ENCODE data around the gene NNAT. TPM values are rescaled to one million over a fixed set of nuclear protein-coding genes. Genes with fewer than 3 reads are reported as not detected.

The NNAT gene
- total RNA-seq, 1 donor from 2014 or later: 20.3 TPM

DNA sequence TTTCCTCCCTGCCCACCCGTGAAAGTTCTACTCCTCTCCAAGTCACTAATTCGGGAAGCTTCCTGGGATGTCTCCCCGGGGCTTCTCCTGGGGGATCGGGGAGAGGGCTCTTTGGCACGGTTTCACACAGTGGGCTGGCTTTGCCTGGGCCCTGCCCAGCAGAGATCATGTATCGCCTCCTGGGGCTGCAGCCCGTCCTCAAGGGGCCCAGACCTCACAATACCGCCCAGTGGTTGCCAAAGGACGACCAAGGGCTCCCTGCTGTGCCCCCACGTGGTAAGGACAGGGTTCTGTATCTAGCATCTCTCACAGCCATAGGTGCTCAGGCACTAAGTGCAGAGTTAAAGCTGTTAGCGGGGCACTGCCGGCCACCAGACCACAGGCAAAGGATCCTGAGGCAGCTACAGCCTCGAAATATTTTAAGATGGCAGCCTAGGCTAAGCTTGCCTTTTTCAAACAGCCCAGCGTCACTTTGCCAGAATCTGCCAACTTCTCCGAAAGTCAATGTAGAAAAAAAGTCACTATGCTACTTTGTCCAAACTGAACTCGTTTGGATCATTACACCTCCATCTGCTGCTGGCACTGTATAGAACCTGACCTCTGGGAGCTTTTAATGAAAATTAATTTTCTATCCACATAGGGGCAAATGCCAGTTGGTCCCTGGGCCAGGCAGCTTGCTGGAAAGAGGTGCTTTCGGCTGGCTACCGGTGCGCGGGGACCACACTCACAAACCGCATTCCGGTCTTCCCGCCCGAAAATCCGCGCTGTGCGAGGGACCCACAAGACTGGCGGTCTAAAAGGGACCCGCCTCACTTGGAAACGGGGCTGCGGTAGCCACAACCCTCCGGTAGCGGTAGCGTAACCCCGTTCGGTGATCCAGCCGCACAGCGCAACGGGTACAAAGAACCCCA, 1.3 kb upstream of the NNAT start:
- Histone ChIP-seq H3K36me3 (ENCODE audit: control insufficient read depth, insufficient read depth, low read length) (peaks cover 1% of the 10 kb centered on the region), H3K27me3 (ENCODE audit: control insufficient read depth, insufficient read depth, low read length) (no peaks in the 10 kb centered on the region), H3K4me3 (ENCODE audit: low read depth, low read length) (no peak overlapping the region)
- no peak for DNase-seq (ENCODE audit: low read depth)
- no peak for TF ChIP-seq CTCF (IDR thresholded peaks at IDR 0.05; ENCODE audit: insufficient read depth, low read length, poor library complexity, severe bottlenecking)

GRCh38 chr20:37520419-37520955, 563 bp upstream of the NNAT start:
- TF ChIP-seq CTCF (IDR thresholded peaks at IDR 0.05; ENCODE audit: insufficient read depth, low read length, poor library complexity, severe bottlenecking): no peak
- H3K4me3 ChIP-seq (ENCODE audit: low read depth, low read length): no peak overlapping the region
- peaks cover 1% of the 10 kb centered on the region for H3K36me3 ChIP-seq (ENCODE audit: control insufficient read depth, insufficient read depth, low read length)
- no peak for DNase-seq (ENCODE audit: low read depth)
- no peaks in the 10 kb centered on the region for H3K27me3 ChIP-seq (ENCODE audit: control insufficient read depth, insufficient read depth, low read length)

DNA sequence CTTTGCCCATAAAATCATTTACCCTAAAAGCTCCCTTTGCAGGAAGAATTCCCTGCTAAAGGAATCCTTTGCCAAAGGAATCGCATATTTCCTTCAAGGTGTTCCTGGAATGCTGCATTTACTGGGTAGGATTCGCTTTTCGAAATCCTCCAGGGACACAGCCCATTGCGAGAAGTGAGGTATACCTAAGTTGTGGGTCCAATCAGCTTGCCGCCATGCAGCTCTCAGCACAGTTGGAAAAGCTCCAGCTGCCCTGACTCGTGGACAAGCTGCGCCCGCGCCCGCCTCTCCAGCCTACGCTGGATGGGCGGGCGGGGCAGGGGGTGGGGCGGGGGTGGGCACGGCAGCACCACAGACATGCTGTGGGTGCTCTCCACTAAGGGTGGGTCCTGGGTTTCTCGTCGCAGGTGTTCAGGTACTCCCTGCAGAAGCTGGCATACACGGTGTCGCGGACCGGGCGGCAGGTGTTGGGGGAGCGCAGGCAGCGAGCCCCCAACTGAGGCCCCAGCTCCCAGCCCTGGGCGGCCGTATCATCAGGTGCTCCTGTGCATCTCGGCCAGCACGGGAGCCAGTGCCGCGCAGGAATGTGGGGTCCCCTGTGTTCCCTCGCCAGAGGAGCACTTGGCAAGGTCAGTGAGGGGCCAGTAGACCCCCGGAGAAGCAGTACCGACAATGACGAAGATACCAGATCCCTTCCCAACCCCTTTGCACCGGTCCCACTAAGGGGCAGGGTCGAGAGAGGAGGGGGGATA, 1.4 kb downstream of the NNAT start:
- TF ChIP-seq CTCF (IDR thresholded peaks at IDR 0.05; ENCODE audit: insufficient read depth, low read length, poor library complexity, severe bottlenecking): no peak
- H3K36me3 ChIP-seq (ENCODE audit: control insufficient read depth, insufficient read depth, low read length): peaks cover 1% of the 10 kb centered on the region
- DNase-seq (ENCODE audit: low read depth): no peak
- no peak overlapping the region for H3K4me3 ChIP-seq (ENCODE audit: low read depth, low read length)
- H3K27me3 ChIP-seq (ENCODE audit: control insufficient read depth, insufficient read depth, low read length): no peaks in the 10 kb centered on the region

GRCh38 chr20:37523012-37523391, 2.0 kb downstream of the NNAT start:
- peaks cover 1% of the 10 kb centered on the region for H3K36me3 ChIP-seq (ENCODE audit: control insufficient read depth, insufficient read depth, low read length)
- H3K27me3 ChIP-seq (ENCODE audit: control insufficient read depth, insufficient read depth, low read length): no peaks in the 10 kb centered on the region
- no peak for DNase-seq (ENCODE audit: low read depth)
- no peak overlapping the region for H3K4me3 ChIP-seq (ENCODE audit: low read depth, low read length)
- TF ChIP-seq CTCF (IDR thresholded peaks at IDR 0.05; ENCODE audit: insufficient read depth, low read length, poor library complexity, severe bottlenecking): no peak

GRCh38 chr20:37523911-37524700, 3.1 kb downstream of the NNAT start:
- Histone ChIP-seq H3K36me3 (ENCODE audit: control insufficient read depth, insufficient read depth, low read length) (no peaks in the 10 kb centered on the region), H3K27me3 (ENCODE audit: control insufficient read depth, insufficient read depth, low read length) (no peaks in the 10 kb centered on the region), H3K4me3 (ENCODE audit: low read depth, low read length) (no peak overlapping the region)
- DNase-seq (ENCODE audit: low read depth): no peak
- TF ChIP-seq CTCF (IDR thresholded peaks at IDR 0.05; ENCODE audit: insufficient read depth, low read length, poor library complexity, severe bottlenecking): no peak

Data from kidney epithelial cell (primary cell).